ENCODE results near the gene ABLIM2. TPM values are rescaled to one million over a fixed set of nuclear protein-coding genes. Genes with fewer than 3 reads are reported as not detected.

Gene ABLIM2
- total and polyA plus RNA-seq, 2 of the 4 experiments (the other 2 are of a cell fraction), result under 0.01 to 0.10 TPM

DNA sequence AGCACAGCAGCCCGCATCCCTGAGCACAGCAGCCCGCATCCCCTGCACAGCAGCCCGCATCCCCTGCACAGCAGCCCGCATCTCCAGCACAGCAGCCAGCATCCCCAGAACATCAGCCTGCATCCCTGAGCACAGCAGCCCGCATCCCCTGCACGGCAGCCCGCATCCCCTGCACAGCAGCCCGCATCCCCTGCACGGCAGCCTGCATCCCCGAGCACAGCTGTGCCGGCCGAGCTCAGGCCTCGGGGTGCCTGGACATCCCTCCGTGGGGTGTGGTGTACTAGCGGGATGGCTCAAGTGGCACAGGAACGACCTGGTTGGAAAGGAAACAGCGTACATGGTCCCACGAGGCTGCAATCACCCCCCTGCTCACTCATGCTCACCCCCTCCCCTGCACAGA is 26.8 kb downstream of the ABLIM2 start:
- no TSS peak for BruUV-seq (replicated peaks)
- no peak overlapping the region for H2AK5ac ChIP-seq (ENCODE audit: low read depth, low read length)

More for the DNA sequence above, 26.8 kb downstream of the ABLIM2 start:
- no peak overlapping the region for H3K9ac ChIP-seq (ENCODE audit: low read depth, low read length)
- H4K20me1 ChIP-seq (ENCODE audit: insufficient read depth, low read length), result no peaks in the 10 kb centered on the region
- no peak overlapping the region for H3K4ac ChIP-seq (ENCODE audit: low read depth, low read length)
- TF ChIP-seq NFE2L2 (IDR thresholded peaks at IDR 0.05; ENCODE audit: low read depth, low read length), result no peak
- TF ChIP-seq RFX5 (IDR thresholded peaks at IDR 0.05; ENCODE audit: low read depth, low read length), result no peak
- no peak for TF ChIP-seq RAD21 (IDR thresholded peaks at IDR 0.05; ENCODE audit: low read length)
- TF ChIP-seq MXI1 (IDR thresholded peaks at IDR 0.05; ENCODE audit: borderline replicate concordance, low read depth, low read length), result no peak
- no peak for TF ChIP-seq CEBPB (IDR thresholded peaks at IDR 0.05; ENCODE audit: low read depth, low read length)
- TF ChIP-seq FOS (IDR thresholded peaks at IDR 0.05; ENCODE audit: low read depth, low read length), result no peak
- TF ChIP-seq, protein P1, sequence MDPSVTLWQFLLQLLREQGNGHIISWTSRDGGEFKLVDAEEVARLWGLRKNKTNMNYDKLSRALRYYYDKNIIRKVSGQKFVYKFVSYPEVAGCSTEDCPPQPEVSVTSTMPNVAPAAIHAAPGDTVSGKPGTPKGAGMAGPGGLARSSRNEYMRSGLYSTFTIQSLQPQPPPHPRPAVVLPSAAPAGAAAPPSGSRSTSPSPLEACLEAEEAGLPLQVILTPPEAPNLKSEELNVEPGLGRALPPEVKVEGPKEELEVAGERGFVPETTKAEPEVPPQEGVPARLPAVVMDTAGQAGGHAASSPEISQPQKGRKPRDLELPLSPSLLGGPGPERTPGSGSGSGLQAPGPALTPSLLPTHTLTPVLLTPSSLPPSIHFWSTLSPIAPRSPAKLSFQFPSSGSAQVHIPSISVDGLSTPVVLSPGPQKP (IDR thresholded peaks at IDR 0.05; ENCODE audit: borderline replicate concordance, low read depth, low read length), result no peak
- TF ChIP-seq, protein P2, sequence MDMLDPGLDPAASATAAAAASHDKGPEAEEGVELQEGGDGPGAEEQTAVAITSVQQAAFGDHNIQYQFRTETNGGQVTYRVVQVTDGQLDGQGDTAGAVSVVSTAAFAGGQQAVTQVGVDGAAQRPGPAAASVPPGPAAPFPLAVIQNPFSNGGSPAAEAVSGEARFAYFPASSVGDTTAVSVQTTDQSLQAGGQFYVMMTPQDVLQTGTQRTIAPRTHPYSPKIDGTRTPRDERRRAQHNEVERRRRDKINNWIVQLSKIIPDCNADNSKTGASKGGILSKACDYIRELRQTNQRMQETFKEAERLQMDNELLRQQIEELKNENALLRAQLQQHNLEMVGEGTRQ (IDR thresholded peaks at IDR 0.05; ENCODE audit: low read depth, low read length), result no peak
- TF ChIP-seq RCOR1 (IDR thresholded peaks at IDR 0.05; ENCODE audit: insufficient replicate concordance, low read length), result no peak
- TF ChIP-seq, protein P3, sequence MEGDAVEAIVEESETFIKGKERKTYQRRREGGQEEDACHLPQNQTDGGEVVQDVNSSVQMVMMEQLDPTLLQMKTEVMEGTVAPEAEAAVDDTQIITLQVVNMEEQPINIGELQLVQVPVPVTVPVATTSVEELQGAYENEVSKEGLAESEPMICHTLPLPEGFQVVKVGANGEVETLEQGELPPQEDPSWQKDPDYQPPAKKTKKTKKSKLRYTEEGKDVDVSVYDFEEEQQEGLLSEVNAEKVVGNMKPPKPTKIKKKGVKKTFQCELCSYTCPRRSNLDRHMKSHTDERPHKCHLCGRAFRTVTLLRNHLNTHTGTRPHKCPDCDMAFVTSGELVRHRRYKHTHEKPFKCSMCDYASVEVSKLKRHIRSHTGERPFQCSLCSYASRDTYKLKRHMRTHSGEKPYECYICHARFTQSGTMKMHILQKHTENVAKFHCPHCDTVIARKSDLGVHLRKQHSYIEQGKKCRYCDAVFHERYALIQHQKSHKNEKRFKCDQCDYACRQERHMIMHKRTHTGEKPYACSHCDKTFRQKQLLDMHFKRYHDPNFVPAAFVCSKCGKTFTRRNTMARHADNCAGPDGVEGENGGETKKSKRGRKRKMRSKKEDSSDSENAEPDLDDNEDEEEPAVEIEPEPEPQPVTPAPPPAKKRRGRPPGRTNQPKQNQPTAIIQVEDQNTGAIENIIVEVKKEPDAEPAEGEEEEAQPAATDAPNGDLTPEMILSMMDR (conservative IDR thresholded peaks at IDR 0.05; ENCODE audit: low read depth, low read length), result no peak
- no peak for TF ChIP-seq MAZ (IDR thresholded peaks at IDR 0.05; ENCODE audit: borderline replicate concordance, low read depth, low read length)
- intact Hi-C loops (cut with micrococcal nuclease), result no loop called here
- no peak for DNase-seq
- H3K27me3 ChIP-seq (ENCODE audit: control insufficient read depth, insufficient read depth, low read length), result peaks cover 61% of the 10 kb centered on the region
- H4K5ac ChIP-seq (ENCODE audit: low read depth, low read length), result no peak overlapping the region
- H2BK20ac ChIP-seq (ENCODE audit: low read depth, low read length), result no peak overlapping the region
- no peak overlapping the region for H3K27ac ChIP-seq (ENCODE audit: insufficient read depth, low read length)
- H3K9me3 ChIP-seq (ENCODE audit: control insufficient read depth, insufficient read depth, low read length), result no peaks in the 10 kb centered on the region
- CTCF ChIA-PET, result no interaction called here
- no peaks in the 10 kb centered on the region; the same call in 1 of the 2 replicates for H3K9me1 ChIP-seq (ENCODE audit: insufficient read depth, low read length)
- WGBS, 2 experiments (ENCODE audit: extremely low coverage in 2 of 2, insufficient read length in 1 of 2), result 80% methylated on average over 8 of the region's 18 CpGs; no CpG with 5 or more reads in 1 of the 2 experiments
- H3K23ac ChIP-seq (ENCODE audit: low read depth, low read length), result no peak overlapping the region
- H3K4me1 ChIP-seq (ENCODE audit: control insufficient read depth, insufficient read depth, low read length), result no peaks in the 10 kb centered on the region
- in situ Hi-C loops (cut with MboI; ENCODE audit: low sequenced_read_pairs), result no loop called here
- H3K56ac ChIP-seq (ENCODE audit: extremely low read depth, insufficient read depth, low read length), result no peak overlapping the region
- no peak overlapping the region for H2BK120ac ChIP-seq (ENCODE audit: low read depth, low read length)
- H2AFZ ChIP-seq (replicated peaks; ENCODE audit: low read length, poor library complexity), result no peak overlapping the region
- H3K14ac ChIP-seq (replicated peaks; ENCODE audit: low read depth, low read length), result no peak overlapping the region
- no peak overlapping the region for H3K18ac ChIP-seq (ENCODE audit: low read depth, low read length)
- ATAC-seq (ENCODE audit: low read depth), result no peak
- no peaks in the 10 kb centered on the region for H3K36me3 ChIP-seq (ENCODE audit: control insufficient read depth, insufficient read depth, low read length)
- H2BK5ac ChIP-seq (ENCODE audit: low read depth, low read length, poor library complexity, severe bottlenecking), result no peak overlapping the region
- no peak overlapping the region for H2AK9ac ChIP-seq (replicated peaks; ENCODE audit: low read depth, low read length, poor library complexity)
- no peak overlapping the region for H3K4me3 ChIP-seq (ENCODE audit: insufficient read depth, low read depth, low read length)
- POLR2A ChIA-PET (ENCODE audit: unreplicated experiment), result no interaction called here
- H4K8ac ChIP-seq (ENCODE audit: low read depth in 2 of 2, low read length in 2 of 2), result no peak overlapping the region
- dilution Hi-C loops (cut with HindIII; ENCODE audit: low sequenced_read_pairs, unreplicated experiment), result no loop called here
- H3K4me2 ChIP-seq (ENCODE audit: low read depth, low read length), result no peak overlapping the region
- H2BK15ac ChIP-seq (ENCODE audit: low read depth, low read length), result no peak overlapping the region
- H3K79me1 ChIP-seq (ENCODE audit: low read depth in 1 of 2, low read length in 2 of 2), result no peaks in the 10 kb centered on the region
- H4K91ac ChIP-seq (ENCODE audit: insufficient read depth, low read depth, low read length), result no peak overlapping the region
